ENCODE results near the gene FBXW2. TPM values are rescaled to one million over a fixed set of nuclear protein-coding genes. Genes with fewer than 3 reads are reported as not detected.

FBXW2 gene
- total RNA-seq, 1 experiment from 2014 or later = 68.5 TPM

GRCh38 chr9:120713257-120714087, 79.7 kb downstream of the FBXW2 start:
- Histone ChIP-seq H3K9me3 (ENCODE audit: low read depth, low read length, poor library complexity, severe bottlenecking) (no peaks in the 10 kb centered on the region), H3K4me1 (ENCODE audit: insufficient read depth, low read length, poor library complexity, severe bottlenecking) (peaks cover 46% of the 10 kb centered on the region), H3K27ac (ENCODE audit: low read depth, low read length, poor library complexity, severe bottlenecking) (peak overlapping the region; percentile 90), H3K36me3 (ENCODE audit: insufficient read depth, low read length, poor library complexity, severe bottlenecking) (no peaks in the 10 kb centered on the region), H3K4me3 (ENCODE audit: low read depth, low read length, poor library complexity, severe bottlenecking) (peak overlapping the region; percentile 78), H3K27me3 (replicated peaks; ENCODE audit: insufficient read depth, low read depth, low read length, poor library complexity) (no peaks in the 10 kb centered on the region)
- intact Hi-C loops (cut with micrococcal nuclease; ENCODE audit: unreplicated experiment) = loop anchor here (5.0 kb wide), 1 partner anchor 91 kb away; no protein-coding TSS in a partner anchor
- DNase-seq (ENCODE audit: low spot score) = no peak
- ChIA-PET POLR2A (ENCODE audit: low non-redundant PET) (no interaction called here), CTCF (no interaction called here)
- TF ChIP-seq CTCF (conservative IDR thresholded peaks at IDR 0.05; ENCODE audit: low read depth, low read length) (no peak), EZH2 (IDR thresholded peaks at IDR 0.05; ENCODE audit: borderline replicate concordance, low read depth, low read length, poor library complexity, severe bottlenecking) (no peak)
- BruUV-seq (replicated peaks) = no TSS peak

- BruUV-seq (replicated peaks) = TSS peak; percentile 43
- TF ChIP-seq EZH2 (IDR thresholded peaks at IDR 0.05; ENCODE audit: borderline replicate concordance, low read depth, low read length, poor library complexity, severe bottlenecking) (no peak), CTCF (conservative IDR thresholded peaks at IDR 0.05; ENCODE audit: low read depth, low read length) (no peak)
- peak overlapping the region; percentile 78 for H3K4me3 ChIP-seq (ENCODE audit: low read depth, low read length, poor library complexity, severe bottlenecking)
- H3K9me3 ChIP-seq (ENCODE audit: low read depth, low read length, poor library complexity, severe bottlenecking) = no peaks in the 10 kb centered on the region
- intact Hi-C loops (cut with micrococcal nuclease; ENCODE audit: unreplicated experiment) = loop anchor here (5.0 kb wide), 1 partner anchor 90 kb away; no protein-coding TSS in a partner anchor
- DNase-seq (ENCODE audit: low spot score) = no peak
- peak overlapping the region; percentile 54 for H3K27ac ChIP-seq (ENCODE audit: low read depth, low read length, poor library complexity, severe bottlenecking)
- H3K4me1 ChIP-seq (ENCODE audit: insufficient read depth, low read length, poor library complexity, severe bottlenecking) = peaks cover 46% of the 10 kb centered on the region
- no peaks in the 10 kb centered on the region for H3K36me3 ChIP-seq (ENCODE audit: insufficient read depth, low read length, poor library complexity, severe bottlenecking)
- CTCF ChIA-PET = interaction anchor here (0.6 kb wide), 1 partner anchor 87 kb away, joined by 3 read pairs; no protein-coding TSS in a partner anchor
- no peaks in the 10 kb centered on the region for H3K27me3 ChIP-seq (replicated peaks; ENCODE audit: insufficient read depth, low read depth, low read length, poor library complexity)
- POLR2A ChIA-PET (ENCODE audit: low non-redundant PET) = no interaction called here
Observed at GRCh38 chr9:120712539-120713031, 80.6 kb downstream of the FBXW2 start.

GRCh38 chr9:120711841-120712538, 81.2 kb downstream of the FBXW2 start:
- DNase-seq (ENCODE audit: low spot score) = no peak
- Histone ChIP-seq H3K9me3 (ENCODE audit: low read depth, low read length, poor library complexity, severe bottlenecking) (no peaks in the 10 kb centered on the region), H3K4me3 (ENCODE audit: low read depth, low read length, poor library complexity, severe bottlenecking) (peak overlapping the region; percentile 78), H3K27ac (ENCODE audit: low read depth, low read length, poor library complexity, severe bottlenecking) (peak overlapping the region; percentile 54), H3K36me3 (ENCODE audit: insufficient read depth, low read length, poor library complexity, severe bottlenecking) (no peaks in the 10 kb centered on the region), H3K4me1 (ENCODE audit: insufficient read depth, low read length, poor library complexity, severe bottlenecking) (peaks cover 46% of the 10 kb centered on the region), H3K27me3 (replicated peaks; ENCODE audit: insufficient read depth, low read depth, low read length, poor library complexity) (no peaks in the 10 kb centered on the region)
- POLR2A ChIA-PET (ENCODE audit: low non-redundant PET) = interaction anchor here (0.6 kb wide), 2 partner anchors 10 to 639 kb away, joined by 4 read pairs; no protein-coding TSS in a partner anchor
- TF ChIP-seq EZH2 (IDR thresholded peaks at IDR 0.05; ENCODE audit: borderline replicate concordance, low read depth, low read length, poor library complexity, severe bottlenecking) (no peak), CTCF (conservative IDR thresholded peaks at IDR 0.05; ENCODE audit: low read depth, low read length) (no peak)
- intact Hi-C loops (cut with micrococcal nuclease; ENCODE audit: unreplicated experiment) = loop anchor here (5.0 kb wide), 1 partner anchor 90 kb away; no protein-coding TSS in a partner anchor
- CTCF ChIA-PET = interaction anchor here (0.6 kb wide), 1 partner anchor 87 kb away, joined by 3 read pairs; no protein-coding TSS in a partner anchor
- BruUV-seq (replicated peaks) = no TSS peak
